ENCODE measurements around the gene SELENON. TPM values are rescaled to one million over a fixed set of nuclear protein-coding genes. Genes with fewer than 3 reads are reported as not detected.

Gene SELENON
- total RNA-seq, 1 experiment from 2014 or later: 38.6 TPM

- DNase-seq: peak; percentile 62
- Histone ChIP-seq H3K4me3 (ENCODE audit: low read length) (no peak overlapping the region), H3K4me1 (ENCODE audit: insufficient read depth, low read length) (0 out of 2 replicates have a peak, but pooled peaks cover 2% of the 10 kb centered on the region), H3K27ac (ENCODE audit: low read length) (no peak overlapping the region), H3K9me2 (replicated peaks; ENCODE audit: low read length) (no peaks in the 10 kb centered on the region), H3K9me3 (ENCODE audit: low read length) (no peaks in the 10 kb centered on the region), H3F3A (ENCODE audit: low read length, unreplicated experiment) (no peaks in the 10 kb centered on the region), H3K36me3 (ENCODE audit: low read depth, low read length) (no peaks in the 10 kb centered on the region; the same call in 1 of the 2 replicates), H3K79me2 (ENCODE audit: low read length) (no peaks in the 10 kb centered on the region), H2AFZ (ENCODE audit: low read length) (no peak overlapping the region), H3K4me2 (ENCODE audit: low read length) (no peak overlapping the region), H4K20me1 (ENCODE audit: low read length) (no peaks in the 10 kb centered on the region), H3K9ac (ENCODE audit: low read length) (no peak overlapping the region), H3K27me3 (ENCODE audit: low read length) (no peaks in the 10 kb centered on the region)
- ChIA-PET CTCF (interaction anchor here (1.0 kb wide), 1 partner anchor 202 kb away, joined by 3 read pairs; no protein-coding TSS in a partner anchor), POLR2A (ENCODE audit: unreplicated experiment) (no interaction called here)
- peak; percentile 78 for ATAC-seq
- TF ChIP-seq EZH2phosphoT487 (IDR thresholded peaks at IDR 0.05; ENCODE audit: borderline replicate concordance, low read length): no peak
- peak; percentile 93 for TF ChIP-seq CTCF (conservative IDR thresholded peaks at IDR 0.05; ENCODE audit: low read depth, low read length)
- TF ChIP-seq EZH2 (IDR thresholded peaks at IDR 0.05; ENCODE audit: low read length, unreplicated experiment): no peak
- intact Hi-C loops (cut with micrococcal nuclease): no loop called here
- BruUV-seq (replicated peaks): no TSS peak
Measured at GRCh38 chr1:25810341-25811299, 10.6 kb downstream of the SELENON start.

DNA sequence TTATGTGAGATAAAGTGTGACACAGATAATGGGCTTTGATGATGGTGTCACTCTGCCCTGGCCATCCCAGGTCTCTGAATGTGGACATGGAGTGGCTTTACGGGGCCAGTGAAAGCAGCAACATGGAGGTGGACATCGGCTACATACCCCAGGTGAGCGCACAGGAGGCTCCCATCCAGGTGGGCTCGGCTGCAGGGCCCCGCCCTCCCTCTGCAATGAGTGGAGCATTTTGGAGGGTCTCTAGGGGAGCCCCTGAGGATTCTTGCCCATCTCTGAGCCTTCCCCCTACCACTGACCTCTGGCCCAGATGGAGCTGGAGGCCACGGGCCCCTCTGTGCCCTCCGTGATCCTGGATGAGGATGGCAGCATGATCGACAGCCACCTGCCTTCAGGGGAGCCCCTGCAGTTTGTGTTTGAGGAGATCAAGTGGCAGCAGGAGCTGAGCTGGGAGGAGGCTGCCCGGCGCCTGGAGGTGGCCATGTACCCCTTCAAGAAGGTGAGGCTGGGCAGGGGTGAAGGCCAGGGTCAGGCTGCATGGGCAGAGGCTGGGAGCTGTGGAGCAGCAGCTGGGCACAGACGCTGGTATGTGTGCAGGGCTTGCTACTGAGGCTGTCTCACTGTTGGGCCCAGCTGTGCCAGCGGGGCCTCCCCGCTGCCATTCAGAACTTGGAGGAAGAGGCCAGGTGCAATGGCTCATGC is 11.5 kb downstream of the SELENON start:
- POLR2A ChIA-PET (ENCODE audit: unreplicated experiment): no interaction called here
- no TSS peak for BruUV-seq (replicated peaks)
- CTCF ChIA-PET: interaction anchor here (1.0 kb wide), 1 partner anchor 203 kb away, joined by 3 read pairs; no protein-coding TSS in a partner anchor

DNA sequence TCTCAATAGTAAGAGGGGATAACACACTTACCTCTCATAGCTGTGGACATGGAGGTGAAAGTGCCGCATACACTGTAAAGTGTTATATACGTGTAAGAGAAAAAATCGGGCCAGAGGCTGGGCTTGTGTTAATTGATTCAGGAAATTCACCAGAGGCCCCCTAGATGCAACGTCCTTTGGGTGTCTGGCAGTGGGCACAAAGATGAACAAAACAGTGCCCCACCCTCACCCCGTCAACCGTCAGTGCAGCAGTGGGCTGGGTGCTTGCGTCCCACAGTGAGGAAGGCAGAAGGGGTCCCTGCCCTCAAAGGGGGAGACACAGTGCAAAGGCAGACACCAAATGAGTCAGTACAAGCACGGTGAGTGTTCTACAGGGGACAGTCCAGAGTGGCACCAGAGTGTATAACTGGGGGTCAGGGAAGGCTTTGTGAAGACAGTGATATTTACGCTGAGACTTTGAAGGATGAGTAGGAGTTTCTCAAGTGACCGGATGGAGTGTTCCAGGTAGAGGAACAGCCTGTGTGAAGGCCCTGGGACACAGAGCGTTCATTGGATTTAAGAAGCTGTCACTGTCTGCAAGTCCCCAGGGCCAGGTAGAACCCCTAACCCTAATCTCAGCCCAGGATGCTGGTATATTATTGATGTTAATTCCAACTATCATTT is 13.2 kb downstream of the SELENON start:
- Histone ChIP-seq H3K4me1 (ENCODE audit: insufficient read depth, low read length) (peaks cover 3% of the 10 kb centered on the region; the same call in 1 of the 2 replicates), H4K20me1 (ENCODE audit: low read length) (no peaks in the 10 kb centered on the region), H3F3A (ENCODE audit: low read length, unreplicated experiment) (no peaks in the 10 kb centered on the region), H3K36me3 (ENCODE audit: low read depth, low read length) (no peaks in the 10 kb centered on the region; the same call in 1 of the 2 replicates), H3K9ac (ENCODE audit: low read length) (no peak overlapping the region), H3K9me3 (ENCODE audit: low read length) (no peaks in the 10 kb centered on the region), H3K27me3 (ENCODE audit: low read length) (no peaks in the 10 kb centered on the region), H3K4me3 (ENCODE audit: low read length) (no peak overlapping the region), H3K27ac (ENCODE audit: low read length) (no peak overlapping the region), H2AFZ (ENCODE audit: low read length) (no peak overlapping the region), H3K4me2 (ENCODE audit: low read length) (no peak overlapping the region), H3K9me2 (replicated peaks; ENCODE audit: low read length) (no peaks in the 10 kb centered on the region), H3K79me2 (ENCODE audit: low read length) (no peaks in the 10 kb centered on the region)
- ChIA-PET POLR2A (ENCODE audit: unreplicated experiment) (no interaction called here), CTCF (no interaction called here)
- ATAC-seq (no peak), DNase-seq (no peak)
- TF ChIP-seq EZH2 (IDR thresholded peaks at IDR 0.05; ENCODE audit: low read length, unreplicated experiment) (no peak), EZH2phosphoT487 (IDR thresholded peaks at IDR 0.05; ENCODE audit: borderline replicate concordance, low read length) (no peak), CTCF (conservative IDR thresholded peaks at IDR 0.05; ENCODE audit: low read depth, low read length) (no peak)
- intact Hi-C loops (cut with micrococcal nuclease): no loop called here
- no TSS peak for BruUV-seq (replicated peaks)

More for the DNA sequence above, 11.5 kb downstream of the SELENON start:
- Histone ChIP-seq H3K4me3 (ENCODE audit: low read length) (no peak overlapping the region), H3K79me2 (ENCODE audit: low read length) (no peaks in the 10 kb centered on the region), H3K27me3 (ENCODE audit: low read length) (no peaks in the 10 kb centered on the region), H3K9me3 (ENCODE audit: low read length) (no peaks in the 10 kb centered on the region), H3K4me1 (ENCODE audit: insufficient read depth, low read length) (0 out of 2 replicates have a peak, but pooled peaks cover 2% of the 10 kb centered on the region), H4K20me1 (ENCODE audit: low read length) (no peaks in the 10 kb centered on the region), H3K9ac (ENCODE audit: low read length) (no peak overlapping the region), H3K36me3 (ENCODE audit: low read depth, low read length) (no peaks in the 10 kb centered on the region; the same call in 1 of the 2 replicates), H3K4me2 (ENCODE audit: low read length) (no peak overlapping the region), H3K27ac (ENCODE audit: low read length) (no peak overlapping the region), H2AFZ (ENCODE audit: low read length) (no peak overlapping the region), H3K9me2 (replicated peaks; ENCODE audit: low read length) (no peaks in the 10 kb centered on the region), H3F3A (ENCODE audit: low read length, unreplicated experiment) (no peaks in the 10 kb centered on the region)
- intact Hi-C loops (cut with micrococcal nuclease): no loop called here
- DNase-seq (no peak), ATAC-seq (no peak)
- no peak for TF ChIP-seq EZH2 (IDR thresholded peaks at IDR 0.05; ENCODE audit: low read length, unreplicated experiment)

All from PC-3 (cell line).